ENCODE data around the gene SLC6A17.

DNA sequence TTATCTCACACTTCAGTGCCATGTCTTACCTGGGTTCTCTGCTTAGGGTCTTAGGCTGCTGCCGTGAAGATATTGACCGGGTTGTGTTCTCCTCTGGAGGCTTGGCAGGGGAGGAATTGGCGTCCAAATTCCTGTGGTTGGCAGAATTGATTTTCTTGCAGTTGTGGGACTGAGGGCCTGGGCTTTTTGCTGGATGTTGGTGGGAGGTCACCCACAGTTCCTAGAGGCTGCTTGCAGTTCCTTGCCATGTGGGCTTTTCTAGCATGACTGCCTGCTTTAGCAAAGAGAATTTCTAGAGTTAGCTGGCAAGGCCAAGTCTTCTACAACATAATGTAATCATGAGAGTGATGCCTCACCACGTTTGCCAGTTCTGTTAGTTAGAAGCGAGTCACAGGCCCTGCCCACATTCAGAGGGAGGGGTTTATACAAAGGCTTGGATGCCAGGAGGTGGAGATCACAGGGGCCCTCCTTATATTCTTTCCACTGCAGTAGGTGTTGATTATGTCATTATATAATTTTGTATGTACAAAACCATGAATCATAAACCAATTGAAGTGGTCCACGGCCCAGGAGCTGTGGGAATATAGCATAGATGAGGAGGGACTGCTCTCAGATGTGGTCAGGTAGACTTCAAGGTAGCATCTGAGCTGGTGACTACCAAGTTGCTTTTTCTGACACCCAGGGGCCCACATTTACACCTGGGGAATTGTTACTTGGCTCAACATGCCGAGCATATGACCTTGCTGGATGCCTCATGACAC is 31.5 kb upstream of the SLC6A17 start:
- TF ChIP-seq HDAC6 (IDR thresholded peaks at IDR 0.05; ENCODE audit: low read depth, low read length) (no peak), ZBTB26 (CRISPR knock-in tag; IDR thresholded peaks at IDR 0.05) (no peak), SIX5 (IDR thresholded peaks at IDR 0.05; ENCODE audit: borderline replicate concordance in 1 of 2, insufficient read depth in 1 of 2, low read depth in 1 of 2, low read length in 2 of 2) (no peak), CTCF (IDR thresholded peaks at IDR 0.05 in 2 of 3, conservative IDR thresholded peaks at IDR 0.05 in 1 of 3; ENCODE audit: insufficient read depth in 2 of 3, low read depth in 1 of 3, low read length in 3 of 3) (no peak), SP1 (CRISPR knock-in tag; IDR thresholded peaks at IDR 0.05) (no peak), CREB1 (IDR thresholded peaks at IDR 0.05) (no peak), CREB1 (CRISPR knock-in tag; IDR thresholded peaks at IDR 0.05) (no peak), MECOM (CRISPR knock-in tag; IDR thresholded peaks at IDR 0.05) (no peak), CAMTA2 (CRISPR knock-in tag; conservative IDR thresholded peaks at IDR 0.05) (no peak), ZNF766 (CRISPR knock-in tag; conservative IDR thresholded peaks at IDR 0.05) (no peak), KDM1A (IDR thresholded peaks at IDR 0.05) (no peak), POLR2A (conservative IDR thresholded peaks at IDR 0.05) (no peak), GABPB2 (CRISPR knock-in tag; conservative IDR thresholded peaks at IDR 0.05) (no peak)

Measured in K562 (cell line).